GM18508 (cell line): ENCODE results near the gene SUMO4.
A peak's percentile ranks its signal among the peaks of the same experiment; 100 is the strongest.
"Not testable (repeated sequence)": the region's sequence is repeated elsewhere in the genome, so short reads cannot be mapped to it uniquely, and the experiment has no call there.

Experiments
- ATAC-seq: cut with Tn5 transposase; IDR thresholded peaks from one replicate; pipeline ENCODE4 v1.9.1; 2021; ENCODE audit warnings: moderate number of reproducible peaks; ENCODE audit not compliant: insufficient read depth, unreplicated experiment

Gene SUMO4

DNA sequence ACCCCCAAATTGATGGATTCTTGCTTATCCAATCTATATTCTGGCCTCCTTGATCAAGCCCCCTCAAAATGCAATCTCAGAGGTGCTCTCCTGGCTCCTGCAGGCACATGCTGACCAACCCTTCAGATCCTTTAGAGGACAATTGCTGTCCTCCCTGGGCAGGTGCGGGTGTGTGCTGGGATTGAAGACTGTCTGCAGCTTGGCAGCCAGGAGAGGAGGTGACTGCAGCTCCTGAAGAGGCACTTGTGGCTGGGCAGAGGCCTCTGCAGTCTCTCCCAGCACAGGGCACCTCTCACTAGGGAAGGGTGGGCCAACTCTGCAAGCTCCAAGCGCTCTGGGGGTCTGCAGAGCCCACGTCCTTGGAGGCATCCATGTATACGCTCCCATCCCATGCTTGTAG is 28.5 kb downstream of the SUMO4 start:
- ATAC-seq, result no peak

DNA sequence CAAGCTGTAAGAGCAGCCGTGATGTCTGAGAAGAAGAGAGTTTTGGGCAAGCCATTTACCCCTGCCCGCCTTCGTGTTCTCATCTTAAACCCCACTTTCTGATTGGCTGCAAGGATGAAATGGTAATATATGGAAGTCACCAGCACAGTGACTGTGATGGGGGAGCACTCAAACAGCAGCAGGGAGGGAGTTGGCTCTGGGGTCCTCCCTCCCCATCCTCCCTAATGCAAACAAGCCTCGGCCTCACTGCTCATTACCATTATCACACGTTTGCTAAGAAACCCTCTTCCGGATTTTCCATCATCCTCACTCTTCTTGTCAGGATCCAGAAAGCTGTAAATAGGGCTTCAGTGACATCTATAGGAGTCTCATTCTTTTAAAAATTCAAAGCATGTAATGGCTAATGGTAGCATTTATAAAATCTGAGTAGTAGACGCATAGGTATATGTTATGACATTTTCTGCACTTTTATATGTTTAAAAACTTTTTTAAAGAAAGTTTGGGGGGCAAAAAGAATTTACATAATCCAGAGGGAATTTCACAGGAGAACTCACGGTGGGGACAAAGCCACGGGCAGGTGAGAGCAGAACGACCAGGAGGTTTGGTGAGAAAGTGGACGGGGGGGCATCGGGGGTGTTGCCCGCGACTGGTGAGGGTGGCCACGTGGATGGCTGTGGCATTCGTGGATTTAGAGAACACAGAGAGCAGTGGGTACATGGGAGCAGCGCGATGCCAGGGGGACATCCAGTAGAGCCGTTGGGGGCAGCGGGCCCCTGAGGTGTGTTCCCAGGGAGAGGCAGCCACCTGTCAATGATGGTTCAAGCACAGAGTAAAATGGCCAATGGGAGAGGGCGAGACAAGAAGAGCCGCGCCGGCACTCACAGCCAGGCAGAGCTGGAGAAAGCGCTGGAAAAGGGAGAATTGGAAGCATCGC is 29.6 kb downstream of the SUMO4 start:
- ATAC-seq, result no peak

DNA sequence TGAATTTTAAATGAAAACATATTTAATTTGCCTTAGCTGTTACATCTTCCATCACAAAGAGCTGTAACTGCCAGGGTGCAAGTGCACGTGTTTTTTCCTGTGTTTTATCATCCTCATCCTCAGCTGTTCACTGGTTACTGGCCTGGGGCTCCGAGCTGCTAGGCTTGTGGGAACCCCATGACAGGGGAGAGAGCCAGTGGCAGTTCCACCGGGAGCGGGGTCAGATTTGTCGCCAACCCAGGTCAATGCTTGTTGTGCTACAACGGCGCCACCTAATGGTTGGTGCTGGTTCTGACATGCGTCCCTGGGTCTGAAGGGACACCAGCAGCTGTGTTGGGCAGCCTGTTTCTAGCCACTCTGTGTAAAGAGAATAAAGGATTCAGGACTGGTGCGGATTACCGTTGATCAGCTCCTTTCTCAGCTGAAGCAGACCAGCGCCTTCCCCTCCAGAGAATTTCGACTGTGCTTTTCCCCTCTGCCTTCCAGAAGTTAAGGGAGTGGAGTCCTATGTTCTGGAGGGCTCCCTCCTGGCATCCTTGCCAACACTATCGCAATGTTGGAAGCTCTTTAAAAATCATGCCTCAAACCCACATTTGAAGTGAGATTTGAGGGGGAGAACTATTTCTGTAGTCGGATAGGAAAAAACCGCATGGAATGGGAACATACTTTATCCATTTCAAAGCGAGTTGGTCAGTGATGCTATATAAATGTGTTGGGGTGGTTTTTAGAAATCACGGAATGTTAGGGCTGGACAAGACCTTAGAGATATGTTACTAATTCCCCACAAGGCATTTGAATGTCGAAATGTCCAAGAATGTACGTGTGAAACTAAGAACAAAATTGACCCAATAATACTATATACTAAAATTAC is 32.1 kb downstream of the SUMO4 start:
- peak; percentile 68 for ATAC-seq

DNA sequence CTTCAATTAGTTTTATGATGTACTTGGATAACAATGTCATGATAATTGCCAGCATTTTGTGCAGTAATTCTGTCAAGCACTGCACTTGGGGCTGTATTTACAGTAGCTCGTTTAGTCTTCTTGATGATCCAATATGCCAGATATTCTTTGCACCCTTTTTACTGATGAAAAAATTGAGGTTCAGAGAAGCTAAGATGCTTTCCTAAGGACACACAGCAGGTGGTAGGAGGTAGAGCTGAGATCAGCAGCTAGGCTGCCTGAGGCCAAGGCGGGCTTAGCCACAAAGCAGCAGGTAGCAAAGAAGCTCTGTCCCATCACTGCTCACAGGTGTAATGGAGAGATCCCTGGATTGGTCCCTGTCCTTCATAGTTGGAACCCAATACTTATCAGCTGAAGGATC is 33.3 kb downstream of the SUMO4 start:
- no peak for ATAC-seq

GRCh38 chr6:149433881-149434280 is 33.8 kb downstream of the SUMO4 start:
- no peak for ATAC-seq

GRCh38 chr6:149435919-149436586 is 36.0 kb downstream of the SUMO4 start:
- no peak for ATAC-seq

DNA sequence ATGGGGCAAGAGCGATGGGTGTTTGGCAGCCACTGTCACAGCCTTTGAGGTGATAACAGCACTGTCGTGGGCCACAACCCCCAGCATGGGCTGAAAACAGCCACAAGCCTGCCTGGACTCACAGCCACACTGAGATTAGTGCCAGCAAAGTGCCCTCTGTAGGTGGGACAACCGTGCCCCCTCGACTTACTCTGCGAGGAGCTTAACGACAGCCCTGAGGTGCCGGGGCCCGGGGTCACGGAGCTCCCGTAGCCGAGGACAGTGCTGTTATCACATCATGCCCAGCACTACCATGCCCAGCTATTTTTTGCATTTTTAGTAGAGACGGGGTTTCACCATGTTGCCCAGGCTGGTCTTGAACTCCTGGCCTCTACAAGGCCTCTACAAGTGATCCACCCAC is 36.6 kb downstream of the SUMO4 start:
- no peak for ATAC-seq

- no peak for ATAC-seq
These were observed 37.1 kb downstream of the SUMO4 start for GRCh38 chr6:149437212-149437611.

- no peak for ATAC-seq
These were observed 38.8 kb downstream of the SUMO4 start for GRCh38 chr6:149438855-149439254.

DNA sequence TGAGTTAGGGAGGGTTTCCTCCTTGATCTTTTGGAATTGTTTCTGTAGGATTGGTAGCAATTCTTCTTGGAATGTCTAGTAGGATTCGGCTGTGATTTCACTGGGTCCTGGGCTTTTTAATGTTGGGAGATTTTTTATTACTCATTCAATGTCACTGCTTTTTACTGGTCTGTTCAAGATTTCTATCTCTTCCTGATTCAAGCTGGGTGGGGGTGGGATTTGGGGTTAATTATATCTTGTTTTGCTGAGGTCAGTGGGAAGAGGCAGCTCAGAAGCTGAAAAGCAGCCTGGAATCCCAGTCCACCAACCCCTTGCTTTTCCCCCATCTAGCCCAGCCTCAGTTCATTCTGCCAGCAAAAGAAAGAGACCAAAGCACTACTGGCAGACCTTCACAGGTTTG is 39.6 kb downstream of the SUMO4 start:
- no peak for ATAC-seq

DNA sequence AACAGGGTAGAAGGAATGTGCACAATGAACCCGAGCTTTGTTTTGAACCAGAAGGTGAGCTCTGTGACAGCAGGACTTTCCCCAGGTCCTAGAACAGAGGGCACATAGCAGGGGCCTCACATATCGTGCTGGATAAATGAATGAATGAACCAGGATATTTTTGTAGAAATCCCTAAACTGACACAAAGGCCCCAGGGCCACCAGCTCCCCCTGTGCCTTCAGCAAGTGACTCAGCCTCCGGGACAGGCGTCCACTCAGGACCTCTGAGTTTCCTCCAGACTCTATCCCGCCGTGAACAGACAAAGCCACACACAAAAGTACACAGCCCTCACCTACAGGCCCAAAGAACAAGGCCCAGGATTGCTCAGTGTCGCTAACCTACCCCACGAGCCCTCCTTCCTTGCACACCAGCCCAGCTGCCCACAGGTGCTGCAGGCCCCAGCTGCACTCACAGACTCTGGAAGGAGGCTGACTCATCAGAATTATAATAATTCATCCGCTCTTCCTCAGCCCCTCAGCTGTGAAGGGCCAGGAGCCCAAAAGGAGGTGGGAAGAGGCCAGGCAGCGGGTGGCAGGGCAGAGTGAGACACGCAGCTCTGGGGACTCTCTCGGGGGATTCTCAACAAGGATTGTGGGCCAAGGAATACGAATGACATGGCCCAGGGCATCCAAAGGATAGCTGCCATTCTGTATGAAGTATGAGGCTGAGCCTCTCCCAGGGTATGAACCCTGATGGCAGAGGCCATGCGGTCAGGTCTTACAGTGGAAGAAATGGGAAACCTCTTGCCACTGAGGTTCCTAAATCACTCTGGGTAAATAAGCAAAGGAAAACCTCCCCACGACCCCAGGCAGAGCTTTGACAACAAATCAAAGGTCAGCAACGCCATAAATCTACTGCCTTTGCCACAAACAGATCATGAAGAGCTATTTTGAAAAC is 40.9 kb downstream of the SUMO4 start:
- ATAC-seq, result no peak

GRCh38 chr6:149441740-149442139 is 41.7 kb downstream of the SUMO4 start:
- no peak for ATAC-seq

- no peak for ATAC-seq
These were observed 43.5 kb downstream of the SUMO4 start for GRCh38 chr6:149443411-149444181.

DNA sequence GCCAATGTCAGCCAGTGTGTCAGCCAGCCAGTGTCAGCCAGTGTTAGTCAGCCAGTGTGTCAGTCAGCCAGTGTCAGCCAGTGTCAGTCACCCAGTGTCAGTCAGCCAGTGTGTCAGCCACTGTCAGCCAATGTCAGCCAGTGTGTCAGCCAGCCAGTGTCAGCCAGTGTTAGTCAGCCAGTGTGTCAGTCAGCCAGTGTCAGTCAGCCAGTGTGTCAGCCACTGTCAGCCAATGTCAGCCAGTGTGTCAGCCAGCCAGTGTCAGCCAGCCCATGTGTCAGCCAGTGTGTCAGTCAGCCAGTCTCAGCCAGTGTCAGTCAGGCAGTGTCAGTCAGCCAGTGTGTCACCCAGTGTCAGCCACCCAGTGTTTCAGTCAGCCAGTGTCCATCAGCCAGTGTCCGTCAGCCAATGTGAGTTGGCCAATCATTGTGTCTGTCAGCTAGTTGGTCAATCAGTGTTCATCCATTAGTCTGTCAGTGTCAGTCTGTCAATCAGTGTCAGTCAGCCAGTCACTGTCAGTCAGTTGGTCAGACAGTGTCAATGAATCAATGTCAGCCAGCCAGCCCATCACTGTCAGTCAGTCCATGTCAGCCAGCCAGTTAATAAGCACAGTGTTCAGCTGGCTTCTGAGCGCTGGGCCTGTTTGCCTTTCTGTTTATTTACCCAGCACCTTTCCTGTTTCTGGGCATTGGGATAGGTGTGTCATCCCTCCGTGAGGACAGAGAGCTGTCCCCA is 44.5 kb downstream of the SUMO4 start:
- ATAC-seq, result not testable (repeated sequence)

GRCh38 chr6:149445095-149445466 is 45.0 kb downstream of the SUMO4 start:
- no peak for ATAC-seq

DNA sequence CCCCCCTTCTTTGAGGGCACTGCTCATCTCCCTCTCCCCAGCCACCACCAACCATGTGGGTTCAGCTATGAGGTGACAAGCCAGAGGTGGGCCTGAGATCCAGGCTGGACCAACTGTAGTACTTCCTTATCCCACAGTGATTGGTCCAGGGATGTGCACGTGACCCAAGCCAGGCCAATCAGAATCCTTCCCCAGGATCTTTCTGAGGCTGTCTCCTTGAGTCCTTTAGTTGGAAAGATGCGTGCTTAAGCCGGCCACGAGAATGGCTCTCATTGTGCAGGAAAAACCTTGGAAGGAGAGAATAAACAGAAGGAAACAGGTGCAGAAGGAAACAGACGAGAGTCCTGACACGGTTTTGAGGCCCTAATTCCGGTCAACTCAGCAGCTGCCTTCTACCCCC is 45.5 kb downstream of the SUMO4 start:
- ATAC-seq, result no peak

DNA sequence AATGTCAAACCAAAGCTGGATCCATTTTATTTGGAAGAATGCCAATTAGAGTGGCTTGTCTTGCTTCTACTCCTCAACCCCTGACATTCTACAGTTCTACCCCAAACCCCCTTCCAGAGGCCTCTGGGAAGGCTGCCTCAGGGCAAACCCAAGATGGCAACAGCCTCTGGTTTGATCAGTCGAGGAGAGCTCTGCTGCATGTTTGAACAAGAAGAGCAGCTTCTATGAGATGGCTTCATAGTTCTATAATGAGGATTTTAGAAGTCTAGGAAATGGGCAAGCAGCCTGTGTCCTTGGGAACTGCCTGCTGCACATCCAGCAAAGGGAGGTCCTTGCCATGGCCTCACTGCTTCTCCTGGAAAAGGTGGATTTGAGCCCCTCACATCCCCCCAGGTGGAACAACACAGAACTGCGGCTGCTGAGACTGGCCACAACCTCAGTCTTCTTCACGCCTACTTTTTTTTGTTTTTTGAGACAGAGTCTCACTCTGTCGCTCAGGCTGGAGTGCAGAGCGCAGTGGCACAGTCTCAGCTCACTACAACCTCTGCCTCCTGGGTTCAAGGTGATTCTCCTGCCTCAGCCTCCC is 46.8 kb downstream of the SUMO4 start:
- ATAC-seq, result no peak
